GM19238 (cell line): ENCODE results near the gene NDUFA5.

Experiments used
- DNase-seq: peaks from one replicate; pipeline ENCODE4 v3.0.0; 2011; ENCODE audit warnings: low spot score; ENCODE audit not compliant: insufficient read length

Gene NDUFA5

GRCh38 chr7:123505221-123505620 is 52.4 kb downstream of the NDUFA5 start:
- DNase-seq: no peak

- no peak for DNase-seq
Measured at GRCh38 chr7:123502201-123502600, 55.4 kb downstream of the NDUFA5 start.

GRCh38 chr7:123500878-123501489 is 56.6 kb downstream of the NDUFA5 start:
- no peak for DNase-seq

GRCh38 chr7:123499211-123499970 is 58.2 kb downstream of the NDUFA5 start:
- no peak for DNase-seq

- DNase-seq: no peak
Measured at GRCh38 chr7:123498601-123499000, 59.0 kb downstream of the NDUFA5 start.

GRCh38 chr7:123498031-123498430 is 59.6 kb downstream of the NDUFA5 start:
- DNase-seq: no peak

GRCh38 chr7:123494193-123494796 is 63.3 kb downstream of the NDUFA5 start:
- DNase-seq: no peak

GRCh38 chr7:123492485-123492884 is 65.1 kb downstream of the NDUFA5 start:
- no peak for DNase-seq
